GM13977 (cell line): ENCODE results near the gene ECHS1.

Source experiments
- DNase-seq: peaks from one replicate; pipeline ENCODE4 v3.0.0; 2012; ENCODE audit warnings: low spot score
- in situ Hi-C: fragments of 300-500 bp; cut with MboI; formaldehyde crosslinking; loops from one replicate; pipeline ENCODE4 v1.12.0; 2022; ENCODE audit warnings: low sequenced_read_pairs, low pct_unique_long_range_greater_than_20kb, mixed read lengths, inconsistent platforms; ENCODE audit not compliant: unreplicated experiment
- TF ChIP-seq, protein P1 (sequence below): IDR thresholded peaks from 2 replicates; pipeline ENCODE4 v1.5.1; 2012; ENCODE audit warnings: mild to moderate bottlenecking, control low read depth; ENCODE audit not compliant: insufficient read depth; ENCODE audit errors: extremely low read depth, missing control alignments

Gene ECHS1

DNA sequence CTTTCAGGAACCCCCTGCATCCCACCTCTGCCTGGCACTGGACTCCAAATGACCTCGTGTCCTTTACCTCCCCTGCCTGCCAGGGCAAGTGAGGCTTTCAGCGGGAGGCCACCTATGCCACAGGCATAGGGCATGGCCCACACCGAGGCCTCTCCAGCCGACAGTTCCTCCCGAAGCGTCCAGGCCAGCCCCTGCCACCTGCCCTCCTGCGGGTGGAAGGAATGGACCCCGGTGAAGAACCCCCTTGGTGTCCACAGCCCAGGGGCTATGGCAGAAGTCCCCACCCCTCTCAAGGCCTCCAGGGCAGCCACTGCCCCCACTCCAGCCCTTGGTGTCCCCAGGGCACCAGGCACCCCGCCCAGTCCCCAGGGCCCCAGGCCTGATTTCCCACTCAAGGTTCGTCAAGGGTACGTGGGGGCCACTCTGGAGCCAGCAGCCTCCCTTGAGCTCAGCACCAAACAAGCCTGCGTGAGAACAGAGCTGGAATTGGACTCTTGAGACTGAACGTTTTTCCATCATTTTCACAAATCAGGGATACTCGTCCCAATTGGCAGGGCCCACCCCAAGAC is 18.4 kb downstream of the ECHS1 start:
- in situ Hi-C loops: no loop called here
- no peak for DNase-seq
- TF ChIP-seq, protein P1, sequence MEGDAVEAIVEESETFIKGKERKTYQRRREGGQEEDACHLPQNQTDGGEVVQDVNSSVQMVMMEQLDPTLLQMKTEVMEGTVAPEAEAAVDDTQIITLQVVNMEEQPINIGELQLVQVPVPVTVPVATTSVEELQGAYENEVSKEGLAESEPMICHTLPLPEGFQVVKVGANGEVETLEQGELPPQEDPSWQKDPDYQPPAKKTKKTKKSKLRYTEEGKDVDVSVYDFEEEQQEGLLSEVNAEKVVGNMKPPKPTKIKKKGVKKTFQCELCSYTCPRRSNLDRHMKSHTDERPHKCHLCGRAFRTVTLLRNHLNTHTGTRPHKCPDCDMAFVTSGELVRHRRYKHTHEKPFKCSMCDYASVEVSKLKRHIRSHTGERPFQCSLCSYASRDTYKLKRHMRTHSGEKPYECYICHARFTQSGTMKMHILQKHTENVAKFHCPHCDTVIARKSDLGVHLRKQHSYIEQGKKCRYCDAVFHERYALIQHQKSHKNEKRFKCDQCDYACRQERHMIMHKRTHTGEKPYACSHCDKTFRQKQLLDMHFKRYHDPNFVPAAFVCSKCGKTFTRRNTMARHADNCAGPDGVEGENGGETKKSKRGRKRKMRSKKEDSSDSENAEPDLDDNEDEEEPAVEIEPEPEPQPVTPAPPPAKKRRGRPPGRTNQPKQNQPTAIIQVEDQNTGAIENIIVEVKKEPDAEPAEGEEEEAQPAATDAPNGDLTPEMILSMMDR: no peak

DNA sequence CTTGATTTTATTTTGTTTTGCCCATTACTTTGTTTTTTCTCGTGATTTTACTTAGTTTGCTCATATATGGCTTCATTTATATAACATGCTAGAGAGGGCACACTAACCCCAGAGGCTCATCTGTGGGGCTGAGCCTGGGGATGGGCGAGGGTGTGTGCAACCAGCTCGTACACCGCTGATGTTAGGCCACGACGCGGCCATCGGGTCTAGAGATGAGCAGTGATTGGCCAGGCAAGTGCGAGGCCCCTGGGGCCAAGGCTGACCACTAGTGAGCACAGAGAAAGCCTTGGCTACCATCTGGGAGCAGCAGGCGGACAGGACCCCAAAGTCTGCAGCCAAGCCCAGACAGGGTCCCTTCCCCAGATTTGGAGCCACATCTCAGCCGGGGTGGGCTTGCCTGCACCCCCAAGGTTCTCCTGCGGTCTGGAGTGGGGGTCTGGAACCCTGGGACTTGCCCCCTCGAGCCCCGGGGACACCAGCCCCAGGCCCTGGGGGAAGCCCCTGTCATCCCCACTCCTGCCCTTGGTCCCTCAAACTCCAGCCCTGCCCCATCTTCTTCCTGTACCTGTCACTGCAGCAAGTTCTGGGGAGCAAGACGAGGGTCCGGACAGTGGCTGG is 19.1 kb downstream of the ECHS1 start:
- in situ Hi-C loops: no loop called here
- TF ChIP-seq, protein P1: no peak
- no peak for DNase-seq

DNA sequence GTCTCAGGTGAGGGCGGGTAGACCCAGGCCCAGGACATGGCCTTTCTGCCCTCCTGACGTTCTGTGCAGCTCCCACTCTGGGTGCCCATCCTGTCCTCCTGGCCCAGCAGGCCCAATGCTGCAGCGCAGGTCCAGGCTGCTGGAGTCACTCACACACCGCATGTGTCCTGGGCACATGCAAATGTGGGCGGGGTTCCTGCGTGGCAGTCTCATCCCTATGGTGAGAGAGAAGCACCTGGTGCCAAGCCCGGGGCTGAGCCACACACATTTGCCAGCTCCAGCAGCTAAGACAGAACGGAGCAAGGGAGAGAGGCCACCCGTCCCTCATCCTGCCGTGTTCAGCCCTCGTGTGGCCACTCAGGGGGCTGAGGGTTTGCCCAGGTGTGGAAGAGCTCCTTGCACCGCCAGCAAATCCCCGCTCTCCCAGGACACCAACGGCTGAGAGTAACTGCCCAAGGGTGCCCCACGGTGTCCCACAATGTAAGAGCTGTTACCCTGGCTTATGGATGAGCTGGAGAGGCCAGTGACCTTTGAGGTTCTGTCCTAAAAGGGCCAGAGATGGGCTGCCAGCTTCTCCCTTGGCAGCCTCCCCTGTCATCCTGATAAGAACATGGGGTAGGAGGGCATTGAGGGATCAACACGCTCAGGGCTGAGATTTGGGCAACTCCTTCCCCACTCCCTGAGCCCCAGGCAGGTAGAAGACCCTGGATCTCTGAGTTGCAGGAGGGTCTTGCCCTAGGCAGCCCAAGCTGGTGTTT is 19.8 kb downstream of the ECHS1 start:
- in situ Hi-C loops: no loop called here
- TF ChIP-seq, protein P1: no peak
- DNase-seq: no peak

DNA sequence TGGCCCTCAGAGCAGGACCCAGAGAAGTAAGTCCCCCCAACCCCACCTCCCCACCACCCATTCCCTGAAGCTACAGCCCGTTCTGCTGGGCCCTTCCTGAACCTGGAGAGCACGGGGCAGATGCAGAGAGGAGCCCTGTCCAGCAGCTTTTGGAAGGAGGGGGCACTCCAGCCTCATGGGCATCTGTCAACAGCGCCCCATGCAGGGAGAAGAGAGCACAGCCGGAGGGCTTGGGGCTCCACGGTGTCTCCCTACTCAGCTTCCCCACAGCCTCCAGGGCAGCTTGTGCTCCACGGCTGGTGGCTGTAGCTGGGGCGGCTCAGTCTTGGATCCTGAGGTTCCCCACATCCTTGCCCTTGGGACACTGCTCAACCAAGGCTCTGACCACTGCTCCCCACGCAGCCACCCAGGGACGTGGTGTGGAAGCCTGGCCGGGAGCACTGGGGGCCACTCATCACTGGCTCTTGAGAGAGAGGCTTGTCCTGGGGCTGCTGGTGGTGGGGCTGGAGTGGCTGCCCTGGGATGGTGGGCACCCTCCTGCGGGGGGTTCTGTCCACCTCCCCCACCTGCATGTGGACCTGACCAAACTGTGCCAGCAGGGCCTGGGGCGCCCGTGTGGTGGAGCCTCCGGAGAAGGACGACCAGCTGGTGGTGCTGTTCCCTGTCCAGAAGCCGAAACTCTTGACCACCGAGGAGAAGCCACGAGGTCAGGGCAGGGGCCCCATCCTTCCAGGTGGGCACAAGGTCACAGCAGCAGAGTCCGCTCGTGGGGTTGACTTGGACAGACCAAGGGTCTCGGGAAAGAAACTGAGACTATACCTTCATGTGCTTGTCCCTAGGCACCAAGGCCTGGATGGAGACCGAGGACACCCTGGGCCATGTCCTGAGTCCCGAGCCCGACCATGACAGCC is 21.5 kb downstream of the ECHS1 start:
- no peak for DNase-seq
- in situ Hi-C loops: no loop called here
- TF ChIP-seq, protein P1: peak; percentile 10

DNA sequence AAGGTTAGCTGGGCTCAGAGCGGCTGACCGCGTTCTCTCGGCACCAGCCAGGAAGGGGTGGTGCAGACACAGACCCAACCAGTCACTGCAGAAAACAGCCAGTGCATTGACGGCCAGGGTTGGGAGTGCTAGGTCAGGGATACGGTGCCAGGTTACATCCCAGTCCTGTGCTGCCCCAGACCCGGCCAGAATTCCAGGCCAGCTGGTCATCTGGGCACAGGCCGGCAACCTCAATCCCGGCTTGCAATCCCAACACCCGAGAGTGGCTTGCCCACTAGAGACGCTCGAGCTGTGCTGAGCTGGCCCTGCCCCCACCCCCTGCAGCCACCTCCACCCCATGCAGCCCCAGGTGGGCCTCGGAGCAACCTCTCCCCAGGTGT is 22.2 kb downstream of the ECHS1 start:
- DNase-seq: no peak
- TF ChIP-seq, protein P1: no peak
- in situ Hi-C loops: no loop called here

DNA sequence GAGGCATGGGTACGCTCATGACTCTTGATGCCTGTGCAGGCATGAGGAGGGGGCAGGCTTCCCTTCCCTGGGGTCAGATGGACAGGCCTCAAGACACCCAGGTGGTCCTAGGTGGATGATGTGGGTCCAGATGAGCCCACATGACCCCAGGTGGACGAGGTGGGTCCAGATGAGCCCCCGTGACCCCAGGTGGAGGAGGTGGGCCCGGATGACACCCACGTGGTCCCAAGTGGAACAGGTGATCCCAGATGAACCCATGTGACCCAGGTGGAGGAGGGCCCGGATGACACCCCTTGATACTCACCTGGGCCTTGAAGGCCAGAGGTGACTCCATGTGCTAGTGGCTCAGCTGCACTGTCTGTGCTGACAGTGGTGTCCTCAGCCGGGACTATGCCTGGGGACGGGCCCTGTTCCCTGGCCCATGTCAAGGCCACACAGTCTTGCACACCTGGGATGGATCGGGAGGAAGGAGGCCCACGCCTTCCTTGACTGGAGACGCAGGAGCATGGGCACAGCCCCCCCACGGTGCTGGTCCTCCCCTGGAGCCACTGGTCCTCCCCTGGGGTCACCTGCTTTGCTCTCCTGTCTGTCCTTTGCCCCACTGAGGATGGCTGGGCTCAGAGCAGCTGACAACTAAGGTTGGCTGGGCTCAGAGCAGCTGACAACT is 22.7 kb downstream of the ECHS1 start:
- TF ChIP-seq, protein P1: no peak

More for the DNA sequence above, 22.7 kb downstream of the ECHS1 start:
- in situ Hi-C loops: no loop called here
- DNase-seq: no peak
